GM12865 (cell line): ENCODE results near the gene TUT4.

ENCODE experiments used
- DNase-seq: peaks from one replicate; pipeline ENCODE4 v3.0.0; 2010; ENCODE audit warnings: low read depth
- H3K4me3 ChIP-seq: 2 replicates; pipeline ENCODE4 v1.5.1; 2011; ENCODE audit warnings: mild to moderate bottlenecking, low read depth, low read length, control low read depth
- CTCF ChIP-seq: IDR thresholded peaks from 2 replicates; pipeline ENCODE4 v1.5.1; 2011; ENCODE audit warnings: low read length, control low read depth, low read depth, inconsistent platforms; ENCODE audit not compliant: insufficient read depth; ENCODE audit errors: missing control alignments

The TUT4 gene

GRCh38 chr1:52436817-52437216 lies 116.1 kb downstream of the TUT4 start:
- TF ChIP-seq CTCF, result no peak
- H3K4me3 ChIP-seq, result no peak overlapping the region
- no peak for DNase-seq

DNA sequence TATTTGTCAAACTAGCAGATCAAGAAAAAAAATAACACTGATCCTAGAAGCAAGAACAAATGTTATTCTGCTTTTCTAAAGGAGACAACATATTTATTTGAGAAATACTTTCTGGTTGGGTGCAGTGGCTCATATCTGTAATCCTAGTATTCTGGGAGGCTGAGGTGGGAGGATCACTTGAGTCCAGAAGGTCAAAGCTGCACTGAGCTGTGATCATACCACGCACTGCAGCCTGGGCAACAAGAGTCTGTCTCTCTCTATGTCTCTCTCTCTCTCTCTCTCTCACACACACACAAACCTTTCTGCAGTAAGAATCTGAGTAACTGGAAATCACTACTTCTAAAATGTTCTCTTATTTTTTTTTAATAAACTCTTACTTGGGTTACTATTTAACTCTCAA lies 117.2 kb downstream of the TUT4 start:
- no peak overlapping the region for H3K4me3 ChIP-seq
- no peak for TF ChIP-seq CTCF
- DNase-seq, result no peak

- TF ChIP-seq CTCF, result no peak
- DNase-seq, result no peak
- no peak overlapping the region for H3K4me3 ChIP-seq
Measured at GRCh38 chr1:52435211-52435610, 117.7 kb downstream of the TUT4 start.

GRCh38 chr1:52432807-52433206 lies 120.1 kb downstream of the TUT4 start:
- TF ChIP-seq CTCF, result no peak
- no peak overlapping the region for H3K4me3 ChIP-seq
- DNase-seq, result no peak

DNA sequence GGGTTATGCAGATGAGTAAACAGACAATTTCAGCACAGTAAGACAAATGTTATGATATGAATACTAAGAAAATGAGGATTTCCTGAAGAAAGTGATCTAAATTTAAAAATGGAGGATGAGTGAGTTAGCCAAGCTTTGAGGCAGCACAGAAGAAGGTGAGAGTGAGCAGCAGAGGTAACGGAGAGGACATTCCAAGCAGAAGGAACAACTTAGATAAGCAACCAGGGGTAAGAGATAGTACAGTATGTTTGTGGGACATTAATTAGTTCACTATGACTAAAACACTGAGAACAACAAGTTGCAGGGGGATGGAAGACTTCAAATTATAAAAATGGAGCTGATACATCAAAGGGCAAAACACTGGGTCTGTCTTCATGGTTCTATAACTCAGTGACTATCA lies 125.7 kb downstream of the TUT4 start:
- H3K4me3 ChIP-seq, result no peak overlapping the region
- DNase-seq, result no peak
- TF ChIP-seq CTCF, result no peak

DNA sequence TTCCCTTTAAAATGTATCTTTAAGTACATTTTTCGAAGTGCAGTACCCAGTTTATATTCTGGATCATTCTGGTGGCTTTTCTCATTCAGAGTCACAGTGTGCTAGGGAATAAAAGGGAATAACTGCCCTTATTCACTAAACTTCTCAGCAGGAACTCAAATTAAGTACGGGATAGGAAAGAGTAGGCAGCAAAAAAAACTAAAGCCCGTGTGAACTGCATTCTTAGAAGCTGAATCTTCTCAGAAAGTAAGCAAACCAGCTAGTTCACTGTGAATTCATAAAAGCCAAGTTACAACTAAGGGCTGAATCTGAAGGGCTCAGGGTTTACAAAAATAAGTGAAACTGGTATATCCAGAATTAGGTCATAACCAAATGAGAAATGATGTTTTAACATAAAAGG lies 126.5 kb downstream of the TUT4 start:
- H3K4me3 ChIP-seq, result no peak overlapping the region
- no peak for DNase-seq
- no peak for TF ChIP-seq CTCF

DNA sequence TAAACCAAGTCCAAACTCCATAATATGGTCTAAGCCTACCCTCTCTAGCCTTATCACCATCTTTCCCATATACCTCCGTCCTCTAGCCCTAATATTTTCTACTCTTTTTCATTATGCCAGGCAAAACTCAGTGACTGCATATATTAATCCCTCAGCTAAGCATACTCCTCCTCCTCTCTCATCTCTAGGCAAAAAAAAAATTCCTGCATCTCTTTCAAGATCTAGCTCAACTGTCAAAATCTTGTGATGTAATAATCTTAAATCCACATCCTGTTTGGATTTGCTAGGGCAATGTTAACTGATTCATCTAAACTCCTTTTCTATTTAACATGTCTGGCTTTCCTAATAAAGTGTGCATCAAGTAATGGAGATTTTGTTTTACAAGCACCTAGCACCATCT lies 128.1 kb downstream of the TUT4 start:
- no peak for DNase-seq
- no peak for TF ChIP-seq CTCF
- no peak overlapping the region for H3K4me3 ChIP-seq
